Measurements from ENCODE around the gene ACOT12. TPM values are rescaled to one million over a fixed set of nuclear protein-coding genes. Genes with fewer than 3 reads are reported as not detected.

The ACOT12 gene
- polyA plus RNA-seq, 1 experiment: 0.18 TPM

GRCh38 chr5:81292130-81292529 is 101.8 kb downstream of the ACOT12 start:
- Histone ChIP-seq H3K4me3 (ENCODE audit: low read depth, low read length) (no peak overlapping the region), H3K36me3 (ENCODE audit: control insufficient read depth, insufficient read depth, low read length) (no peaks in the 10 kb centered on the region), H3K27me3 (ENCODE audit: control insufficient read depth, insufficient read depth, low read length) (no peaks in the 10 kb centered on the region)
- ChIA-PET CTCF (interaction anchor here (2.3 kb wide), 1 partner anchor 8 kb away, joined by 8 read pairs; no protein-coding TSS in a partner anchor), POLR2A (no interaction called here)
- TF ChIP-seq, protein P1, sequence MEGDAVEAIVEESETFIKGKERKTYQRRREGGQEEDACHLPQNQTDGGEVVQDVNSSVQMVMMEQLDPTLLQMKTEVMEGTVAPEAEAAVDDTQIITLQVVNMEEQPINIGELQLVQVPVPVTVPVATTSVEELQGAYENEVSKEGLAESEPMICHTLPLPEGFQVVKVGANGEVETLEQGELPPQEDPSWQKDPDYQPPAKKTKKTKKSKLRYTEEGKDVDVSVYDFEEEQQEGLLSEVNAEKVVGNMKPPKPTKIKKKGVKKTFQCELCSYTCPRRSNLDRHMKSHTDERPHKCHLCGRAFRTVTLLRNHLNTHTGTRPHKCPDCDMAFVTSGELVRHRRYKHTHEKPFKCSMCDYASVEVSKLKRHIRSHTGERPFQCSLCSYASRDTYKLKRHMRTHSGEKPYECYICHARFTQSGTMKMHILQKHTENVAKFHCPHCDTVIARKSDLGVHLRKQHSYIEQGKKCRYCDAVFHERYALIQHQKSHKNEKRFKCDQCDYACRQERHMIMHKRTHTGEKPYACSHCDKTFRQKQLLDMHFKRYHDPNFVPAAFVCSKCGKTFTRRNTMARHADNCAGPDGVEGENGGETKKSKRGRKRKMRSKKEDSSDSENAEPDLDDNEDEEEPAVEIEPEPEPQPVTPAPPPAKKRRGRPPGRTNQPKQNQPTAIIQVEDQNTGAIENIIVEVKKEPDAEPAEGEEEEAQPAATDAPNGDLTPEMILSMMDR (IDR thresholded peaks at IDR 0.05; ENCODE audit: insufficient read depth, low read depth, low read length): no peak
- DNase-seq (ENCODE audit: low read depth): no peak

DNA sequence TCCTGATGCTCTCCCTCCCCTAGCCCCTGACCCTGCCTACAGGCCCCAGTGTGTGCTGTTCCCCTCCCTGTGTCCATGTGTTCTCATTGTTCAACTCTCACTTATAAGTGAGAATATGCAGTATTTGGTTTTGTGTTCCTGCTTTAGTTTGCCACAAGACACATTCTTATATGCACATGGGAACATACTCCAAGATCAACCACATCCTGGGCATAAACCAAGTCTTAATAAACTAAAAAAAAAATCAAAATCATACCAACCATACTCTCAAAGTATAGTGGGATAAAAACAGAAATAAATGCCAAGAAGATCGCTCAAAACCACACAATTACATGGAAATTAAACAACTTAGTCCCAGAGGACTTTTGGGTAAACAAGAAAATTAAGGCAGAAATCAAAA is 103.8 kb downstream of the ACOT12 start:
- no peak overlapping the region for H3K4me3 ChIP-seq (ENCODE audit: low read depth, low read length)
- no peak for DNase-seq (ENCODE audit: low read depth)
- TF ChIP-seq, protein P1 (IDR thresholded peaks at IDR 0.05; ENCODE audit: insufficient read depth, low read depth, low read length): no peak
- H3K27me3 ChIP-seq (ENCODE audit: control insufficient read depth, insufficient read depth, low read length): no peaks in the 10 kb centered on the region
- no peaks in the 10 kb centered on the region for H3K36me3 ChIP-seq (ENCODE audit: control insufficient read depth, insufficient read depth, low read length)
- CTCF ChIA-PET: interaction anchor here (0.6 to 2.3 kb wide), 2 partner anchors 10 kb away, joined by 3 to 8 read pairs; no protein-coding TSS in a partner anchor
- POLR2A ChIA-PET: no interaction called here

GRCh38 chr5:81288021-81288433 is 105.9 kb downstream of the ACOT12 start:
- no peaks in the 10 kb centered on the region for H3K36me3 ChIP-seq (ENCODE audit: control insufficient read depth, insufficient read depth, low read length)
- TF ChIP-seq, protein P1 (IDR thresholded peaks at IDR 0.05; ENCODE audit: insufficient read depth, low read depth, low read length): no peak
- H3K4me3 ChIP-seq (ENCODE audit: low read depth, low read length): no peak overlapping the region
- CTCF ChIA-PET: no interaction called here
- no peak for DNase-seq (ENCODE audit: low read depth)
- no peaks in the 10 kb centered on the region for H3K27me3 ChIP-seq (ENCODE audit: control insufficient read depth, insufficient read depth, low read length)
- POLR2A ChIA-PET: no interaction called here

DNA sequence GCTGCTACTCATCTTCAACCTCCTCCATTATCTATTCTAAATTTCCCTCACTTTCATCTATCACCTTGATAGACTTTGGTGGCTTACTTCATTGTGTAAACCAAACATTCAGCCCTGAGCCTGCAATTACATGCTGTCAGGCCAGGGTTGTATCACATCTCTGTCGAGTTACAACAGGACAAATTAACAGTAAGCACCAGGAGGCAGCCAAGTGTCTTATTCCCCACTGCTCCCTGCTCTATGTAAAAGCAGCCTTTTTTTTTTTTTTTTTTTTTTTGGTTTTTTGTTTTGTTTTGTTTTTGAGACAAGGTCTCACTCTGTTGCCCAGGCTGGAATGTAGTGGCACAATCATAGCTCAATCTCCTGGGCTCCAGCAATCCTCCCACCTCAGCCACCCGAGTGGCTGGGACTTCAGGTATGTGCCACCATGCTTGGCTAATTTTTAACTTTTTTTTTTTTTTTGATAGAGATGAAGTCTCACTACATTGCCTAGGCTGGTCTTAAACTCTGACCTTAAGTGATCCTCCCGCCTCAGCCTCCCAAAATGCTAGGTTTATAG is 107.8 kb downstream of the ACOT12 start:
- no peaks in the 10 kb centered on the region for H3K27me3 ChIP-seq (ENCODE audit: control insufficient read depth, insufficient read depth, low read length)
- DNase-seq (ENCODE audit: low read depth): no peak
- TF ChIP-seq, protein P1 (IDR thresholded peaks at IDR 0.05; ENCODE audit: insufficient read depth, low read depth, low read length): no peak
- POLR2A ChIA-PET: no interaction called here
- CTCF ChIA-PET: interaction anchor here (0.9 to 1.2 kb wide), 2 partner anchors 14 to 108 kb away, joined by 3 read pairs; partner anchors contain the start of gene ACOT12
- no peaks in the 10 kb centered on the region for H3K36me3 ChIP-seq (ENCODE audit: control insufficient read depth, insufficient read depth, low read length)
- H3K4me3 ChIP-seq (ENCODE audit: low read depth, low read length): no peak overlapping the region

- Histone ChIP-seq H3K27me3 (ENCODE audit: control insufficient read depth, insufficient read depth, low read length) (no peaks in the 10 kb centered on the region), H3K4me3 (ENCODE audit: low read depth, low read length) (no peak overlapping the region), H3K36me3 (ENCODE audit: control insufficient read depth, insufficient read depth, low read length) (no peaks in the 10 kb centered on the region)
- ChIA-PET POLR2A (no interaction called here), CTCF (no interaction called here)
- no peak for DNase-seq (ENCODE audit: low read depth)
- TF ChIP-seq, protein P1 (IDR thresholded peaks at IDR 0.05; ENCODE audit: insufficient read depth, low read depth, low read length): no peak
These were observed 110.0 kb downstream of the ACOT12 start for GRCh38 chr5:81283976-81284375.

Other genes starting within 250 kb of the ACOT12 start
- gene CKMT2, start 160.8 kb downstream of the ACOT12 start, polyA plus RNA-seq (2011; rRNA removed): 0.10 and 0.17 TPM in 2 replicates
- 10.7 and 21.3 TPM in 2 replicates for gene ZCCHC9, start 92.5 kb downstream of the ACOT12 start, polyA plus RNA-seq (2011; rRNA removed)